ENCODE results near the gene EDN3.

Gene EDN3

GRCh38 chr20:59322081-59322480 is 21.7 kb downstream of the EDN3 start:
- no peak overlapping the region for H3K4me3 ChIP-seq (ENCODE audit: low read depth, low read length)
- H3K4me1 ChIP-seq (ENCODE audit: control insufficient read depth, insufficient read depth, low read length), result no peaks in the 10 kb centered on the region
- ChIA-PET CTCF (no interaction called here), POLR2A (no interaction called here)
- TF ChIP-seq, protein P1, sequence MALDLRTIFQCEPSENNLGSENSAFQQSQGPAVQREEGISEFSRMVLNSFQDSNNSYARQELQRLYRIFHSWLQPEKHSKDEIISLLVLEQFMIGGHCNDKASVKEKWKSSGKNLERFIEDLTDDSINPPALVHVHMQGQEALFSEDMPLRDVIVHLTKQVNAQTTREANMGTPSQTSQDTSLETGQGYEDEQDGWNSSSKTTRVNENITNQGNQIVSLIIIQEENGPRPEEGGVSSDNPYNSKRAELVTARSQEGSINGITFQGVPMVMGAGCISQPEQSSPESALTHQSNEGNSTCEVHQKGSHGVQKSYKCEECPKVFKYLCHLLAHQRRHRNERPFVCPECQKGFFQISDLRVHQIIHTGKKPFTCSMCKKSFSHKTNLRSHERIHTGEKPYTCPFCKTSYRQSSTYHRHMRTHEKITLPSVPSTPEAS (tag by site-specific recombination; IDR thresholded peaks at IDR 0.05), result no peak
- TF ChIP-seq HOXC10 (CRISPR knock-in tag; IDR thresholded peaks at IDR 0.05) (no peak), ZNF768 (tag by site-specific recombination; IDR thresholded peaks at IDR 0.05) (no peak), ZNF37A (tag by site-specific recombination; IDR thresholded peaks at IDR 0.05) (no peak), ZNF580 (tag by site-specific recombination; IDR thresholded peaks at IDR 0.05) (no peak), ZSCAN23 (tag by site-specific recombination; IDR thresholded peaks at IDR 0.05) (no peak), ZNF433 (tag by site-specific recombination; IDR thresholded peaks at IDR 0.05; ENCODE audit: low read depth) (no peak), ZNF138 (tag by site-specific recombination; IDR thresholded peaks at IDR 0.05; ENCODE audit: borderline replicate concordance) (no peak), ZBTB1 (tag by site-specific recombination; IDR thresholded peaks at IDR 0.05) (no peak), ZNF398 (tag by site-specific recombination; IDR thresholded peaks at IDR 0.05) (no peak), ZNF621 (tag by site-specific recombination; IDR thresholded peaks at IDR 0.05) (no peak), ZNF133 (tag by site-specific recombination; IDR thresholded peaks at IDR 0.05) (no peak), ZNF239 (tag by site-specific recombination; IDR thresholded peaks at IDR 0.05) (no peak), ZNF426 (tag by site-specific recombination; IDR thresholded peaks at IDR 0.05) (no peak), SALL2 (tag by site-specific recombination; IDR thresholded peaks at IDR 0.05; ENCODE audit: borderline replicate concordance) (no peak), YY1 (tag by site-specific recombination; IDR thresholded peaks at IDR 0.05) (no peak), ZNF624 (tag by site-specific recombination; IDR thresholded peaks at IDR 0.05) (no peak), KLF7 (tag by site-specific recombination; IDR thresholded peaks at IDR 0.05; ENCODE audit: borderline replicate concordance) (no peak), ZNF280D (tag by site-specific recombination; IDR thresholded peaks at IDR 0.05) (no peak), HOXA7 (CRISPR knock-in tag; IDR thresholded peaks at IDR 0.05; ENCODE audit: borderline replicate concordance) (no peak)
- H3K9me3 ChIP-seq (ENCODE audit: control insufficient read depth, insufficient read depth, low read depth, low read length), result no peaks in the 10 kb centered on the region
- no peaks in the 10 kb centered on the region for H3K36me3 ChIP-seq (ENCODE audit: control insufficient read depth in 2 of 2, insufficient read depth in 1 of 2, low read length in 2 of 2)
- H3K27ac ChIP-seq (ENCODE audit: extremely low read depth, low read depth, low read length), result no peak overlapping the region

All from HEK293 (cell line).